Measurements from ENCODE around the gene ENOX1.

ENOX1 gene

GRCh38 chr13:43684963-43685725 is 101.6 kb downstream of the ENOX1 start:
- TF ChIP-seq CTCF (IDR thresholded peaks at IDR 0.05; ENCODE audit: low read length) (no peak), EZH2 (IDR thresholded peaks at IDR 0.05; ENCODE audit: borderline replicate concordance, low read length) (no peak)
- Histone ChIP-seq H3K27me3 (ENCODE audit: insufficient read depth, low read length) (no peaks in the 10 kb centered on the region), H3K4me3 (ENCODE audit: low read depth, low read length, poor library complexity, severe bottlenecking) (no peak overlapping the region), H3K9ac (ENCODE audit: low read length) (no peak overlapping the region), H4K20me1 (ENCODE audit: insufficient read depth, low read length) (no peaks in the 10 kb centered on the region), H3K9me2 (ENCODE audit: low read depth, low read length) (no peaks in the 10 kb centered on the region), H3F3A (ENCODE audit: insufficient read depth, low read length) (no peaks in the 10 kb centered on the region), H3K4me1 (ENCODE audit: insufficient read depth, low read length, severe bottlenecking) (no peaks in the 10 kb centered on the region), H3K36me3 (ENCODE audit: insufficient read depth, low read length) (no peaks in the 10 kb centered on the region), H3K4me2 (ENCODE audit: low read length) (no peak overlapping the region), H3K9me3 (ENCODE audit: low read length) (no peaks in the 10 kb centered on the region), H3K27ac (ENCODE audit: low read depth, low read length, poor library complexity, severe bottlenecking) (no peak overlapping the region), H2AFZ (ENCODE audit: low read length) (no peak overlapping the region), H3K79me2 (ENCODE audit: insufficient read depth, low read length) (no peaks in the 10 kb centered on the region)

GRCh38 chr13:43682701-43683100 is 104.1 kb downstream of the ENOX1 start:
- H4K20me1 ChIP-seq (ENCODE audit: insufficient read depth, low read length), result no peaks in the 10 kb centered on the region
- no peaks in the 10 kb centered on the region for H3F3A ChIP-seq (ENCODE audit: insufficient read depth, low read length)
- no peaks in the 10 kb centered on the region for H3K9me2 ChIP-seq (ENCODE audit: low read depth, low read length)
- no peaks in the 10 kb centered on the region for H3K9me3 ChIP-seq (ENCODE audit: low read length)
- TF ChIP-seq EZH2 (IDR thresholded peaks at IDR 0.05; ENCODE audit: borderline replicate concordance, low read length), result no peak
- no peak for TF ChIP-seq CTCF (IDR thresholded peaks at IDR 0.05; ENCODE audit: low read length)
- no peaks in the 10 kb centered on the region for H3K36me3 ChIP-seq (ENCODE audit: insufficient read depth, low read length)
- H3K9ac ChIP-seq (ENCODE audit: low read length), result no peak overlapping the region
- H3K27me3 ChIP-seq (ENCODE audit: insufficient read depth, low read length), result no peaks in the 10 kb centered on the region
- no peaks in the 10 kb centered on the region for H3K79me2 ChIP-seq (ENCODE audit: insufficient read depth, low read length)
- no peak overlapping the region for H3K4me3 ChIP-seq (ENCODE audit: low read depth, low read length, poor library complexity, severe bottlenecking)
- H2AFZ ChIP-seq (ENCODE audit: low read length), result no peak overlapping the region
- no peak overlapping the region for H3K27ac ChIP-seq (ENCODE audit: low read depth, low read length, poor library complexity, severe bottlenecking)
- no peaks in the 10 kb centered on the region for H3K4me1 ChIP-seq (ENCODE audit: insufficient read depth, low read length, severe bottlenecking)
- H3K4me2 ChIP-seq (ENCODE audit: low read length), result no peak overlapping the region

- H3F3A ChIP-seq (ENCODE audit: insufficient read depth, low read length), result no peaks in the 10 kb centered on the region
- TF ChIP-seq CTCF (IDR thresholded peaks at IDR 0.05; ENCODE audit: low read length) (no peak), EZH2 (IDR thresholded peaks at IDR 0.05; ENCODE audit: borderline replicate concordance, low read length) (no peak)
- no peaks in the 10 kb centered on the region for H3K9me3 ChIP-seq (ENCODE audit: low read length)
- no peak overlapping the region for H3K4me2 ChIP-seq (ENCODE audit: low read length)
- no peaks in the 10 kb centered on the region for H3K36me3 ChIP-seq (ENCODE audit: insufficient read depth, low read length)
- no peaks in the 10 kb centered on the region for H3K9me2 ChIP-seq (ENCODE audit: low read depth, low read length)
- no peak overlapping the region for H2AFZ ChIP-seq (ENCODE audit: low read length)
- no peaks in the 10 kb centered on the region for H3K27me3 ChIP-seq (ENCODE audit: insufficient read depth, low read length)
- no peaks in the 10 kb centered on the region for H3K4me1 ChIP-seq (ENCODE audit: insufficient read depth, low read length, severe bottlenecking)
- no peaks in the 10 kb centered on the region for H4K20me1 ChIP-seq (ENCODE audit: insufficient read depth, low read length)
- no peaks in the 10 kb centered on the region for H3K79me2 ChIP-seq (ENCODE audit: insufficient read depth, low read length)
- H3K9ac ChIP-seq (ENCODE audit: low read length), result no peak overlapping the region
- H3K27ac ChIP-seq (ENCODE audit: low read depth, low read length, poor library complexity, severe bottlenecking), result no peak overlapping the region
- H3K4me3 ChIP-seq (ENCODE audit: low read depth, low read length, poor library complexity, severe bottlenecking), result no peak overlapping the region
Measured at GRCh38 chr13:43676320-43676719, 110.5 kb downstream of the ENOX1 start.

All from OCI-LY1 (cell line).